Measurements from ENCODE around the gene STAT2. TPM values are rescaled to one million over a fixed set of nuclear protein-coding genes. Genes with fewer than 3 reads are reported as not detected.

Gene STAT2
- total RNA-seq, 1 experiment from 2014 or later = 76.6 TPM

- Histone ChIP-seq H2AFZ (no peak overlapping the region), H3F3A (ENCODE audit: insufficient read depth, low read depth) (peaks cover 11% of the 10 kb centered on the region; the same call in 1 of the 2 replicates), H3K4me3 (no peak overlapping the region), H3K27me3 (ENCODE audit: insufficient read depth, low read depth) (no peaks in the 10 kb centered on the region), H3K36me3 (ENCODE audit: low read depth) (peaks cover 8% of the 10 kb centered on the region; the same call in 1 of the 2 replicates), H3K9me2 (ENCODE audit: insufficient read depth) (no peaks in the 10 kb centered on the region), H3K9me3 (ENCODE audit: insufficient read depth, low read depth) (no peaks in the 10 kb centered on the region), H3K4me1 (replicated peaks; ENCODE audit: insufficient read depth) (no peaks in the 10 kb centered on the region), H3K4me2 (no peak overlapping the region), H3K79me2 (ENCODE audit: low read depth) (no peaks in the 10 kb centered on the region), H4K20me1 (ENCODE audit: insufficient read depth) (no peaks in the 10 kb centered on the region), H3K27ac (no peak overlapping the region)
- no TSS peak for BruUV-seq (replicated peaks)
- ChIA-PET POLR2A (ENCODE audit: unreplicated experiment) (no interaction called here), CTCF (no interaction called here)
- intact Hi-C loops (cut with micrococcal nuclease; ENCODE audit: unreplicated experiment) = no loop called here
- DNase-seq = no peak
- TF ChIP-seq CTCF (conservative IDR thresholded peaks at IDR 0.05) = no peak
- no peak for TF ChIP-seq EZH2 (IDR thresholded peaks at IDR 0.05; ENCODE audit: low read depth)
Observed at GRCh38 chr12:56307221-56307965, 52.5 kb downstream of the STAT2 start.

DNA sequence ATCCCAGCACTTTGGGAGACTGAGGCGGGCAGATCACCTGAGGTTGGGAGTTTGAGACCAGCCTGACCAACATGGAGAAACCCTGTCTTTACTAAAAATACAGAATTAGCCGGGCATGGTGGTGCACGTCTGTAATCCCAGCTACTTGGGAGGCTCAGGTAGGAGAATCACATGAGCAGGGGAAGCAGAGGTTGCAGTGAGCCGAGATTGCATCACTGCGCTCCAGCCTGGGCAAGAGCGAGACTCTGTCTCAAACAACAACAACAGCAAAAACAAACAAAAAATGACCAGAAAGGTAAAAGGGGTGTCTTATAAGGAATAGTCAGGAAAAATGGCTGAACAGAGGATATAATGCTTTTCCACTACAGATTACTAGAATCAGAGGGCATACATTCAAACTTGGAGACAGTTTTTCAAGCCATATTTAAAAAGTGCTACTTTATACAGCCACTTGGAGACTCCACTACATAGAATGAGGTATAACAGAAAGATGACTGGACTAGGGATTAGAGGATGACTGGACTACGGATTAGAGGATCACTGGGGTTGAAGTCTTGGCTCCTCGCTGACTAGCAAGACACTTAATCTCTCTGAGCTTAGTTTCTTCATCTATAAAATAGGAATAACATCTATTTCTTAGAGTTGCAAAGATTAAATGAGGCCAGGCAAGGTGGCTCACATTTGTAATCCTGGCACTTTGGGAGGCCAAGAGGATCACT is 54.9 kb downstream of the STAT2 start:
- no peaks in the 10 kb centered on the region for H4K20me1 ChIP-seq (ENCODE audit: insufficient read depth)
- no peak for DNase-seq
- H3F3A ChIP-seq (ENCODE audit: insufficient read depth, low read depth) = peaks cover 11% of the 10 kb centered on the region; the same call in 1 of the 2 replicates
- H3K27ac ChIP-seq = no peak overlapping the region
- BruUV-seq (replicated peaks) = no TSS peak
- H3K27me3 ChIP-seq (ENCODE audit: insufficient read depth, low read depth) = no peaks in the 10 kb centered on the region
- intact Hi-C loops (cut with micrococcal nuclease; ENCODE audit: unreplicated experiment) = no loop called here
- ChIA-PET POLR2A (ENCODE audit: unreplicated experiment) (no interaction called here), CTCF (no interaction called here)
- H3K4me1 ChIP-seq (replicated peaks; ENCODE audit: insufficient read depth) = peaks cover 8% of the 10 kb centered on the region
- H3K9me2 ChIP-seq (ENCODE audit: insufficient read depth) = no peaks in the 10 kb centered on the region
- no peak overlapping the region for H2AFZ ChIP-seq
- peaks cover 3% of the 10 kb centered on the region; the same call in 1 of the 2 replicates for H3K79me2 ChIP-seq (ENCODE audit: low read depth)
- 0 out of 2 replicates have a peak, but pooled peaks cover 3% of the 10 kb centered on the region for H3K36me3 ChIP-seq (ENCODE audit: low read depth)
- no peak overlapping the region for H3K4me2 ChIP-seq
- no peak for TF ChIP-seq EZH2 (IDR thresholded peaks at IDR 0.05; ENCODE audit: low read depth)
- H3K9me3 ChIP-seq (ENCODE audit: insufficient read depth, low read depth) = no peaks in the 10 kb centered on the region
- H3K4me3 ChIP-seq = no peak overlapping the region

- Histone ChIP-seq H3K4me3 (no peak overlapping the region), H3K4me1 (replicated peaks; ENCODE audit: insufficient read depth) (peaks cover 8% of the 10 kb centered on the region)
- POLR2A ChIA-PET (ENCODE audit: unreplicated experiment) = no interaction called here
Observed at GRCh38 chr12:56304276-56304675, 55.6 kb downstream of the STAT2 start.

More at GRCh38 chr12:56304276-56304675, 55.6 kb downstream of the STAT2 start:
- Histone ChIP-seq H3K9me3 (ENCODE audit: insufficient read depth, low read depth) (no peaks in the 10 kb centered on the region), H3K79me2 (ENCODE audit: low read depth) (peaks cover 9% of the 10 kb centered on the region), H2AFZ (no peak overlapping the region), H4K20me1 (ENCODE audit: insufficient read depth) (no peaks in the 10 kb centered on the region), H3K36me3 (ENCODE audit: low read depth) (0 out of 2 replicates have a peak, but pooled peaks cover 3% of the 10 kb centered on the region), H3F3A (ENCODE audit: insufficient read depth, low read depth) (peaks cover 11% of the 10 kb centered on the region; the same call in 1 of the 2 replicates), H3K9me2 (ENCODE audit: insufficient read depth) (no peaks in the 10 kb centered on the region), H3K27ac (no peak overlapping the region), H3K27me3 (ENCODE audit: insufficient read depth, low read depth) (no peaks in the 10 kb centered on the region), H3K4me2 (no peak overlapping the region)
- intact Hi-C loops (cut with micrococcal nuclease; ENCODE audit: unreplicated experiment) = no loop called here
- CTCF ChIA-PET = no interaction called here
- no peak for TF ChIP-seq CTCF (conservative IDR thresholded peaks at IDR 0.05)
- no peak for TF ChIP-seq EZH2 (IDR thresholded peaks at IDR 0.05; ENCODE audit: low read depth)
- DNase-seq = no peak
- no TSS peak for BruUV-seq (replicated peaks)

Measured in PC-9 (cell line).